ENCODE measurements around the gene DUS2. TPM values are rescaled to one million over a fixed set of nuclear protein-coding genes. Genes with fewer than 3 reads are reported as not detected.

DUS2 gene
- total and polyA plus RNA-seq, 9 of the 15 experiments (the other 6 are each of a cell fraction or from before 2014, with no cell fraction given): 5.8 to 22.5 (median 20.6) TPM

DNA sequence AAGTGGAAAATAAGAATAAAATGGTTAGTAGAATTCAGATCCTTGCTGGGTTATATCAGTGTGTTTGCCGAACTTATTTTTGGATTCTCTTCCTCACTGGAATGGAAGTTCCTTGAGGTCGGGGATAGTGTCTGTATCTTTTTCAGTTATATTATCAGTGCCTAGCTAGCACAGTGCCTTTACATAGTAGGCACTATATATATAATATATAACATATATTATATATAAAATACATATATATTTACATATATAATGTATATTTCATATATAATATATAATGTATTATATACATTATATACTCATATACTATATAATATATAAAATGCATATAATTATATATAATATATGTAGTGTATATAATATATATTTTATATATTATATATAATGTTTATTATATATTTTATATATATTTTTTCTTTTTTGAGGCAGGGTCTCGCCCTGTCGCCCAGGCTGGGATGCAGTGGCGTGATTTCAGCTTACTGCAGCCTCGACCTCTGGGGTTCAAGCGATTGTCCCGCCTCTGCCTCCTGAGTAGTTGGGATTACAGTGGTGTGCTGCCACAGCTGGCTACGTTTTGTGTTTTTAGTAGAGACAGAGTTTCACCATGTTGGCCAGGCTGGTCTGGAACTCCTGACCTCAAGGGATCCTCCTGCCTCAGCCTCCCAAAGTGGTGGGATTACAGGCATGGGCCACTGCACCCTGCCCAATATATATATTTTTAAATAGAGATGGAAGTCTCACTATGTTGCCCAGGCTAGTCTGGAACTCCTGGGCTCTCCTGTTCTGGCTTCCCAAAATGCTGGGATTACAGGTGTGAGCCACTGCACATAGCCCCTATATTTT lies 65.3 kb downstream of the DUS2 start (continued):
- TF ChIP-seq, protein P1, sequence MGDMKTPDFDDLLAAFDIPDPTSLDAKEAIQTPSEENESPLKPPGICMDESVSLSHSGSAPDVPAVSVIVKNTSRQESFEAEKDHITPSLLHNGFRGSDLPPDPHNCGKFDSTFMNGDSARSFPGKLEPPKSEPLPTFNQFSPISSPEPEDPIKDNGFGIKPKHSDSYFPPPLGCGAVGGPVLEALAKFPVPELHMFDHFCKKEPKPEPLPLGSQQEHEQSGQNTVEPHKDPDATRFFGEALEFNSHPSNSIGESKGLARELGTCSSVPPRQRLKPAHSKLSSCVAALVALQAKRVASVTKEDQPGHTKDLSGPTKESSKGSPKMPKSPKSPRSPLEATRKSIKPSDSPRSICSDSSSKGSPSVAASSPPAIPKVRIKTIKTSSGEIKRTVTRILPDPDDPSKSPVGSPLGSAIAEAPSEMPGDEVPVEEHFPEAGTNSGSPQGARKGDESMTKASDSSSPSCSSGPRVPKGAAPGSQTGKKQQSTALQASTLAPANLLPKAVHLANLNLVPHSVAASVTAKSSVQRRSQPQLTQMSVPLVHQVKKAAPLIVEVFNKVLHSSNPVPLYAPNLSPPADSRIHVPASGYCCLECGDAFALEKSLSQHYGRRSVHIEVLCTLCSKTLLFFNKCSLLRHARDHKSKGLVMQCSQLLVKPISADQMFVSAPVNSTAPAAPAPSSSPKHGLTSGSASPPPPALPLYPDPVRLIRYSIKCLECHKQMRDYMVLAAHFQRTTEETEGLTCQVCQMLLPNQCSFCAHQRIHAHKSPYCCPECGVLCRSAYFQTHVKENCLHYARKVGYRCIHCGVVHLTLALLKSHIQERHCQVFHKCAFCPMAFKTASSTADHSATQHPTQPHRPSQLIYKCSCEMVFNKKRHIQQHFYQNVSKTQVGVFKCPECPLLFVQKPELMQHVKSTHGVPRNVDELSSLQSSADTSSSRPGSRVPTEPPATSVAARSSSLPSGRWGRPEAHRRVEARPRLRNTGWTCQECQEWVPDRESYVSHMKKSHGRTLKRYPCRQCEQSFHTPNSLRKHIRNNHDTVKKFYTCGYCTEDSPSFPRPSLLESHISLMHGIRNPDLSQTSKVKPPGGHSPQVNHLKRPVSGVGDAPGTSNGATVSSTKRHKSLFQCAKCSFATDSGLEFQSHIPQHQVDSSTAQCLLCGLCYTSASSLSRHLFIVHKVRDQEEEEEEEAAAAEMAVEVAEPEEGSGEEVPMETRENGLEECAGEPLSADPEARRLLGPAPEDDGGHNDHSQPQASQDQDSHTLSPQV (IDR thresholded peaks at IDR 0.05): no peak
- TF ChIP-seq TFAM (CRISPR knock-in tag; conservative IDR thresholded peaks at IDR 0.05) (no peak), PTRF (tag; IDR thresholded peaks at IDR 0.05) (no peak), CBFB (CRISPR knock-in tag; IDR thresholded peaks at IDR 0.05) (no peak), ARNT (IDR thresholded peaks at IDR 0.05) (no peak), CXXC5 (CRISPR knock-in tag; IDR thresholded peaks at IDR 0.05) (no peak), KDM1A (IDR thresholded peaks at IDR 0.05) (no peak), FUS (optimal IDR thresholded peaks at IDR 0.05; ENCODE audit: low read depth, low read length) (no peak), ZNF445 (CRISPR knock-in tag; IDR thresholded peaks at IDR 0.05; ENCODE audit: low read depth) (no peak), RBM25 (IDR thresholded peaks at IDR 0.05; ENCODE audit: low read depth, low read length, severe bottlenecking) (no peak), ZNF316 (IDR thresholded peaks at IDR 0.05) (peak; percentile 16; the same call in 1 of the 2 replicates), NCOA2 (IDR thresholded peaks at IDR 0.05; ENCODE audit: partially characterized antibody in 2 of 2) (peak in 1 of 2 experiments; percentile 91), ZBTB8A (IDR thresholded peaks at IDR 0.05; ENCODE audit: partially characterized antibody) (no peak)
- TF ChIP-seq, protein P2, sequence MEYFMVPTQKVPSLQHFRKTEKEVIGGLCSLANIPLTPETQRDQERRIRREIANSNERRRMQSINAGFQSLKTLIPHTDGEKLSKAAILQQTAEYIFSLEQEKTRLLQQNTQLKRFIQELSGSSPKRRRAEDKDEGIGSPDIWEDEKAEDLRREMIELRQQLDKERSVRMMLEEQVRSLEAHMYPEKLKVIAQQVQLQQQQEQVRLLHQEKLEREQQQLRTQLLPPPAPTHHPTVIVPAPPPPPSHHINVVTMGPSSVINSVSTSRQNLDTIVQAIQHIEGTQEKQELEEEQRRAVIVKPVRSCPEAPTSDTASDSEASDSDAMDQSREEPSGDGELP (CRISPR knock-in tag; IDR thresholded peaks at IDR 0.05; ENCODE audit: borderline replicate concordance): 0 out of 2 replicates have a peak, but pooled peaks have one; percentile 18
- TF ChIP-seq, protein P3, sequence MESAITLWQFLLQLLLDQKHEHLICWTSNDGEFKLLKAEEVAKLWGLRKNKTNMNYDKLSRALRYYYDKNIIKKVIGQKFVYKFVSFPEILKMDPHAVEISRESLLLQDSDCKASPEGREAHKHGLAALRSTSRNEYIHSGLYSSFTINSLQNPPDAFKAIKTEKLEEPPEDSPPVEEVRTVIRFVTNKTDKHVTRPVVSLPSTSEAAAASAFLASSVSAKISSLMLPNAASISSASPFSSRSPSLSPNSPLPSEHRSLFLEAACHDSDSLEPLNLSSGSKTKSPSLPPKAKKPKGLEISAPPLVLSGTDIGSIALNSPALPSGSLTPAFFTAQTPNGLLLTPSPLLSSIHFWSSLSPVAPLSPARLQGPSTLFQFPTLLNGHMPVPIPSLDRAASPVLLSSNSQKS (CRISPR knock-in tag; IDR thresholded peaks at IDR 0.05): no peak
